ENCODE results near the gene IL4. TPM values are rescaled to one million over a fixed set of nuclear protein-coding genes. Genes with fewer than 3 reads are reported as not detected.
"Not testable (repeated sequence)": the region's sequence is repeated elsewhere in the genome, so short reads cannot be mapped to it uniquely, and the experiment has no call there.

The IL4 gene
- polyA plus RNA-seq (2013), result not detected

GRCh38 chr5:132673939-132674630 is at the start of gene IL4:
TSS of gene IL4 (plus strand) at chr5:132673989. CDS start at chr5:132674051, 62 bp downstream.
- Histone ChIP-seq H3K4me3 (ENCODE audit: control insufficient read depth in 1 of 7, extremely low read depth in 1 of 7, insufficient read depth in 4 of 7, low read depth in 2 of 7, low read length in 6 of 7) (no peak within 1 kb of the TSS), H3K9me3 (ENCODE audit: control extremely low read depth in 1 of 5, control insufficient read depth in 4 of 5, insufficient read depth in 2 of 5, low read depth in 1 of 5, low read length in 4 of 5) (no peaks in the 10 kb centered on the region), H3K4me1 (ENCODE audit: control extremely low read depth in 1 of 4, control insufficient read depth in 4 of 4, insufficient read depth in 4 of 4, low read length in 3 of 4) (no peaks in the 10 kb centered on the region), H3K27ac (ENCODE audit: insufficient read depth in 1 of 2, low read depth in 1 of 2, low read length in 2 of 2, poor library complexity in 1 of 2, severe bottlenecking in 2 of 2) (no peak within 1 kb of the TSS), H3K36me3 (ENCODE audit: control insufficient read depth in 4 of 4, insufficient read depth in 4 of 4, low read length in 3 of 4) (no peaks in the 10 kb centered on the region), H3K27me3 (replicated peaks in 2 of 5; ENCODE audit: control insufficient read depth in 4 of 5, insufficient read depth in 5 of 5, low read length in 4 of 5) (no peaks in the 10 kb centered on the region)
- 94% methylated on average over 14 of the region's 14 CpGs for WGBS (ENCODE audit: insufficient coverage)
- no peak for DNase-seq
- ChIA-PET CTCF (no interaction called here), POLR2A (no interaction called here)

GRCh38 chr5:132627470-132627869 is 46.3 kb upstream of the IL4 start:
- Histone ChIP-seq H3K9me3 (ENCODE audit: control extremely low read depth in 1 of 5, control insufficient read depth in 4 of 5, insufficient read depth in 2 of 5, low read depth in 1 of 5, low read length in 4 of 5) (no peaks in the 10 kb centered on the region), H3K27me3 (replicated peaks in 2 of 5; ENCODE audit: control insufficient read depth in 4 of 5, insufficient read depth in 5 of 5, low read length in 4 of 5) (no peaks in the 10 kb centered on the region), H3K36me3 (ENCODE audit: control insufficient read depth in 4 of 4, insufficient read depth in 4 of 4, low read length in 3 of 4) (peaks cover 11 to 25% (median 15%) of the 10 kb centered on the region in 4 experiments), H3K4me3 (ENCODE audit: control insufficient read depth in 1 of 7, extremely low read depth in 1 of 7, insufficient read depth in 4 of 7, low read depth in 2 of 7, low read length in 6 of 7) (no peak overlapping the region), H3K4me1 (ENCODE audit: control extremely low read depth in 1 of 4, control insufficient read depth in 4 of 4, insufficient read depth in 4 of 4, low read length in 3 of 4) (no peaks in the 10 kb centered on the region), H3K27ac (ENCODE audit: insufficient read depth in 1 of 2, low read depth in 1 of 2, low read length in 2 of 2, poor library complexity in 1 of 2, severe bottlenecking in 2 of 2) (no peak overlapping the region)
- 100% methylated on average over 2 of the region's 2 CpGs for WGBS (ENCODE audit: insufficient coverage)
- ChIA-PET CTCF (no interaction called here), POLR2A (no interaction called here)
- DNase-seq, result no peak

- no peaks in the 10 kb centered on the region for H3K9me3 ChIP-seq (ENCODE audit: control extremely low read depth in 1 of 5, control insufficient read depth in 4 of 5, insufficient read depth in 2 of 5, low read depth in 1 of 5, low read length in 4 of 5)
- ChIA-PET POLR2A (no interaction called here), CTCF (no interaction called here)
- H3K27ac ChIP-seq (ENCODE audit: insufficient read depth in 1 of 2, low read depth in 1 of 2, low read length in 2 of 2, poor library complexity in 1 of 2, severe bottlenecking in 2 of 2), result no peak overlapping the region
- H3K27me3 ChIP-seq (replicated peaks in 2 of 5; ENCODE audit: control insufficient read depth in 4 of 5, insufficient read depth in 5 of 5, low read length in 4 of 5), result no peaks in the 10 kb centered on the region
- H3K4me3 ChIP-seq (ENCODE audit: control insufficient read depth in 1 of 7, extremely low read depth in 1 of 7, insufficient read depth in 4 of 7, low read depth in 2 of 7, low read length in 6 of 7), result no peak overlapping the region
- 100% methylated on average over 1 of the region's 2 CpGs for WGBS (ENCODE audit: insufficient coverage)
- no peaks in the 10 kb centered on the region for H3K4me1 ChIP-seq (ENCODE audit: control extremely low read depth in 1 of 4, control insufficient read depth in 4 of 4, insufficient read depth in 4 of 4, low read length in 3 of 4)
- peaks cover 9 to 25% (median 13%) of the 10 kb centered on the region in 4 experiments for H3K36me3 ChIP-seq (ENCODE audit: control insufficient read depth in 4 of 4, insufficient read depth in 4 of 4, low read length in 3 of 4)
- DNase-seq, result no peak
These were observed 45.0 kb upstream of the IL4 start for GRCh38 chr5:132628814-132629213.

GRCh38 chr5:132629230-132629944 is 44.4 kb upstream of the IL4 start:
- POLR2A ChIA-PET, result no interaction called here
- no peaks in the 10 kb centered on the region for H3K9me3 ChIP-seq (ENCODE audit: control extremely low read depth in 1 of 5, control insufficient read depth in 4 of 5, insufficient read depth in 2 of 5, low read depth in 1 of 5, low read length in 4 of 5)
- H3K4me3 ChIP-seq (ENCODE audit: control insufficient read depth in 1 of 7, extremely low read depth in 1 of 7, insufficient read depth in 4 of 7, low read depth in 2 of 7, low read length in 6 of 7), result no peak overlapping the region
- peaks cover 9 to 25% (median 13%) of the 10 kb centered on the region in 4 experiments for H3K36me3 ChIP-seq (ENCODE audit: control insufficient read depth in 4 of 4, insufficient read depth in 4 of 4, low read length in 3 of 4)
- 100% methylated on average over 3 of the region's 5 CpGs for whole genome bisulfite sequencing (ENCODE audit: insufficient coverage)
- no peaks in the 10 kb centered on the region for H3K27me3 ChIP-seq (replicated peaks in 2 of 5; ENCODE audit: control insufficient read depth in 4 of 5, insufficient read depth in 5 of 5, low read length in 4 of 5)
- DNase-seq, result no peak
- no peak overlapping the region for H3K27ac ChIP-seq (ENCODE audit: insufficient read depth in 1 of 2, low read depth in 1 of 2, low read length in 2 of 2, poor library complexity in 1 of 2, severe bottlenecking in 2 of 2)
- no peaks in the 10 kb centered on the region for H3K4me1 ChIP-seq (ENCODE audit: control extremely low read depth in 1 of 4, control insufficient read depth in 4 of 4, insufficient read depth in 4 of 4, low read length in 3 of 4)
- CTCF ChIA-PET, result interaction anchor here (1.5 kb wide), 1 partner anchor 9 kb away, joined by 4 read pairs; no protein-coding TSS in a partner anchor

GRCh38 chr5:132633587-132633986 is 40.2 kb upstream of the IL4 start:
- CTCF ChIA-PET, result interaction anchor here (0.8 kb wide), 1 partner anchor 10 kb away, joined by 3 read pairs; no protein-coding TSS in a partner anchor
- POLR2A ChIA-PET; H3K27me3 ChIP-seq (replicated peaks in 2 of 5; ENCODE audit: control insufficient read depth in 4 of 5, insufficient read depth in 5 of 5, low read length in 4 of 5); H3K27ac ChIP-seq (ENCODE audit: insufficient read depth in 1 of 2, low read depth in 1 of 2, low read length in 2 of 2, poor library complexity in 1 of 2, severe bottlenecking in 2 of 2); H3K9me3 ChIP-seq (ENCODE audit: control extremely low read depth in 1 of 5, control insufficient read depth in 4 of 5, insufficient read depth in 2 of 5, low read depth in 1 of 5, low read length in 4 of 5); H3K4me3 ChIP-seq (ENCODE audit: control insufficient read depth in 1 of 7, extremely low read depth in 1 of 7, insufficient read depth in 4 of 7, low read depth in 2 of 7, low read length in 6 of 7); H3K4me1 ChIP-seq (ENCODE audit: control extremely low read depth in 1 of 4, control insufficient read depth in 4 of 4, insufficient read depth in 4 of 4, low read length in 3 of 4); DNase-seq: not testable (repeated sequence)
- peaks cover 17 to 34% (median 28%) of the 10 kb centered on the region in 4 experiments for H3K36me3 ChIP-seq (ENCODE audit: control insufficient read depth in 4 of 4, insufficient read depth in 4 of 4, low read length in 3 of 4)
- WGBS (ENCODE audit: insufficient coverage), result no CpG with 5 or more reads among the region's 4 CpGs

- CTCF ChIA-PET, result interaction anchor here (1.0 kb wide), 1 partner anchor 364 kb away, joined by 3 read pairs; no protein-coding TSS in a partner anchor
- 100% methylated on average over 1 of the region's 4 CpGs for WGBS (ENCODE audit: insufficient coverage)
These were observed 37.9 kb upstream of the IL4 start for GRCh38 chr5:132635873-132636272.

GRCh38 chr5:132637241-132637640 is 36.5 kb upstream of the IL4 start:
- no peaks in the 10 kb centered on the region for H3K9me3 ChIP-seq (ENCODE audit: control extremely low read depth in 1 of 5, control insufficient read depth in 4 of 5, insufficient read depth in 2 of 5, low read depth in 1 of 5, low read length in 4 of 5)
- ChIA-PET CTCF (interaction anchor here (1.1 kb wide), 1 partner anchor 20 kb away, joined by 3 read pairs; no protein-coding TSS in a partner anchor), POLR2A (no interaction called here)
- peaks cover 19 to 49% (median 27%) of the 10 kb centered on the region in 4 experiments for H3K36me3 ChIP-seq (ENCODE audit: control insufficient read depth in 4 of 4, insufficient read depth in 4 of 4, low read length in 3 of 4)
- peaks cover 0 to 21% (median 6%) of the 10 kb centered on the region in 4 experiments for H3K4me1 ChIP-seq (ENCODE audit: control extremely low read depth in 1 of 4, control insufficient read depth in 4 of 4, insufficient read depth in 4 of 4, low read length in 3 of 4)
- H3K27me3 ChIP-seq (replicated peaks in 2 of 5; ENCODE audit: control insufficient read depth in 4 of 5, insufficient read depth in 5 of 5, low read length in 4 of 5), result no peaks in the 10 kb centered on the region
- H3K27ac ChIP-seq (ENCODE audit: insufficient read depth in 1 of 2, low read depth in 1 of 2, low read length in 2 of 2, poor library complexity in 1 of 2, severe bottlenecking in 2 of 2), result no peak overlapping the region
- 97% methylated on average over 4 of the region's 4 CpGs for WGBS (ENCODE audit: insufficient coverage)
- DNase-seq, result no peak
- H3K4me3 ChIP-seq (ENCODE audit: control insufficient read depth in 1 of 7, extremely low read depth in 1 of 7, insufficient read depth in 4 of 7, low read depth in 2 of 7, low read length in 6 of 7), result no peak overlapping the region

More at GRCh38 chr5:132635873-132636272, 37.9 kb upstream of the IL4 start:
- no peak overlapping the region for H3K27ac ChIP-seq (ENCODE audit: insufficient read depth in 1 of 2, low read depth in 1 of 2, low read length in 2 of 2, poor library complexity in 1 of 2, severe bottlenecking in 2 of 2)
- no peak for DNase-seq
- POLR2A ChIA-PET, result no interaction called here
- no peak overlapping the region for H3K4me3 ChIP-seq (ENCODE audit: control insufficient read depth in 1 of 7, extremely low read depth in 1 of 7, insufficient read depth in 4 of 7, low read depth in 2 of 7, low read length in 6 of 7)
- no peaks in the 10 kb centered on the region for H3K9me3 ChIP-seq (ENCODE audit: control extremely low read depth in 1 of 5, control insufficient read depth in 4 of 5, insufficient read depth in 2 of 5, low read depth in 1 of 5, low read length in 4 of 5)
- H3K4me1 ChIP-seq (ENCODE audit: control extremely low read depth in 1 of 4, control insufficient read depth in 4 of 4, insufficient read depth in 4 of 4, low read length in 3 of 4), result peaks cover 0 to 12% (median 6%) of the 10 kb centered on the region in 4 experiments
- no peaks in the 10 kb centered on the region for H3K27me3 ChIP-seq (replicated peaks in 2 of 5; ENCODE audit: control insufficient read depth in 4 of 5, insufficient read depth in 5 of 5, low read length in 4 of 5)
- peaks cover 13 to 37% (median 23%) of the 10 kb centered on the region in 4 experiments for H3K36me3 ChIP-seq (ENCODE audit: control insufficient read depth in 4 of 4, insufficient read depth in 4 of 4, low read length in 3 of 4)
